Measurements from ENCODE around the gene NACAD.

- TF ChIP-seq CTCF (conservative IDR thresholded peaks at IDR 0.05 in 1 of 2, IDR thresholded peaks at IDR 0.05 in 1 of 2; ENCODE audit: extremely low read depth in 1 of 2, insufficient read depth in 1 of 2, low read depth in 1 of 2, low read length in 2 of 2) (no peak), EZH2 (IDR thresholded peaks at IDR 0.05; ENCODE audit: borderline replicate concordance, low read length) (no peak)
Measured at GRCh38 chr7:45073786-45074527, 14.8 kb downstream of the NACAD start.

All from mammary epithelial cell (primary cell).